Esophagus (tissue), 2 donors: ENCODE data around the gene EBPL. TPM values are rescaled to one million over a fixed set of nuclear protein-coding genes. Genes with fewer than 3 reads are reported as not detected.

Experiments used
- H3K27ac ChIP-seq, 2 donors: one replicate each; pipeline ENCODE4 v1.5.1; 2013; ENCODE audit warnings: low read depth in 2 of 2, mild to moderate bottlenecking in 2 of 2, inconsistent platforms in 1 of 2, low read length in 1 of 2, moderate library complexity in 1 of 2
- H3K27me3 ChIP-seq, 2 donors: one replicate each; pipeline ENCODE4 v1.6.1; 2013; ENCODE audit warnings: low read length in 2 of 2, control low read depth in 1 of 2, mild to moderate bottlenecking in 1 of 2; ENCODE audit not compliant: insufficient read depth in 2 of 2, control insufficient read depth in 1 of 2
- H3K36me3 ChIP-seq, 2 donors: one replicate each; pipeline ENCODE4 v1.6.1; 2013; ENCODE audit warnings: low read length in 1 of 2; ENCODE audit not compliant: control insufficient read depth in 2 of 2, insufficient read depth in 2 of 2
- H3K4me1 ChIP-seq, 2 donors: one replicate each; pipeline ENCODE4 v1.6.1; 2013; ENCODE audit warnings: low read length in 1 of 2; ENCODE audit not compliant: control insufficient read depth in 2 of 2, insufficient read depth in 2 of 2
- H3K4me3 ChIP-seq, 2 donors: one replicate each; pipeline ENCODE4 v1.5.1; 2013; ENCODE audit warnings: low read length in 2 of 2, mild to moderate bottlenecking in 2 of 2, low read depth in 1 of 2, moderate library complexity in 1 of 2
- H3K9me3 ChIP-seq, 2 donors: one replicate each; pipeline ENCODE4 v1.6.1; 2013; ENCODE audit warnings: mild to moderate bottlenecking in 2 of 2, low read depth in 1 of 2, low read length in 1 of 2, moderate library complexity in 1 of 2; ENCODE audit not compliant: control insufficient read depth in 2 of 2, insufficient read depth in 1 of 2
- WGBS, 2 donors: extraction: QIAGEN DNeasy Blood & Tissue Kit; methylation state at CpG; one replicate each; pipeline ENCODE4 v1.1.7; 2013; 5-methylcytosine and 5-hydroxymethylcytosine counted together
- polyA plus RNA-seq, 2 donors: library from polyadenylated mRNA; stranded (reverse); fragments of 200-250 nt; gene quantifications; one replicate each; pipeline ENCODE4 v1.2.3, GENCODE V29; 2013
- donor health status: healthy with polysubstance abuse.
- donor health status: Bipolar disorder and iron deficiency.

The EBPL gene
- polyA plus RNA-seq, 2 donors = 53.0 to 73.6 TPM

DNA sequence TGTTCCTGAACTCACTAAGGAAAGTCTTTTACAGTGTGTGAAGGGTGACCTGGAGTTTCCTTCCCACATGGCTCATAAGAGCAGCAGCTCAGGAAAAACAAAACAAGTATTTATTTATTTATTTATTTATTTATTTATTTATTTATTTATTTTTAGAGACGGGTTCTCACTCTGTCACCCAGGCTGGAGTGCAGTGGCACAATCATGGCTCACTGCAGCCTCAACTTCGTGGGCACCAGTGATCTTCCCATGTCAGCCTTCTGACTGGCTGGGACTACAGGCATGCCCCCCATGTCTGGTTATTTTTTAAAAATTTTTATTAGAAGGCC is 52.6 kb downstream of the EBPL start:
- Histone ChIP-seq H3K4me3 (no peak overlapping the region), H3K27ac (peak overlapping the region; percentile 63 to 79), H3K27me3 (no peaks in the 10 kb centered on the region), H3K9me3 (no peaks in the 10 kb centered on the region), H3K36me3 (no peaks in the 10 kb centered on the region), H3K4me1 (peaks cover under 1 to 4% of the 10 kb centered on the region in 2 donors)
- 83 to 84% methylated on average over 2 of the region's 2 CpGs for WGBS, 2 donors

DNA sequence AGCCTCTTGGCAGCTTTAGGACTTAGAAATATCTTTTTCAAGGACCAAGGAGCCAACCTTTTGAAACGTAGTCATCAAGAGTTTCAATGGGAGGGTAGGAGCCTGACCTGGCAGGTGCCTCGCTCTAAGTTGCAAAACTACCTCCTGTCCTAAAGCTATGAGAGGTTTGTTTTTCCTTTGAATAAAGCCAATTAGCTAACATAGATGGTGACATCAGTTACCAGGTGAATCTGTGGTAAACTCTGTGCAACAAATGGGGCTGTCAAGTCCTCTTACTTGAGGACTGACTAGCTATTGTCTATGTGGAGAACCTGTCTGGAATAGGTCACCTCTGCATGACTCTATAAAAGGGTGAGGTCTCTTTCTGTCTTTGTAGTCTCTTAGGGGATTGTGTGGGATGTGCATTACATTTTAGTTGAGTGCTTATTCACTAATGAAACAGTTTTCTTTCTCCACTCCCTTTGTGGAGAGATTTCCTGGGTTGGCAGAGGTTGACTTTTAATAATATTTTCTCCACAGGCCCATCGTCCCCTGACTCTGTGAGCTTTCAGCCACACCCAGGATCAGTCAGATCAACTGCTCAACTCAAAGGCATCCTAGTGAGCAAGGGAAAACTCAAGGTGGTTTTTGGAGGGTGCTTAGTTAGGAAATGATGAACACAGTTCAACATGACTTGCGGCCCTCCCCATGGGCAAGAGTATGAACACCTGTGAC is 53.1 kb downstream of the EBPL start:
- whole genome bisulfite sequencing, 2 donors = 58 to 73% methylated on average over 4 of the region's 4 CpGs
- Histone ChIP-seq H3K27ac (peak overlapping the region in 1 of 2 donors; percentile 6), H3K4me3 (no peak overlapping the region), H3K36me3 (no peaks in the 10 kb centered on the region), H3K27me3 (no peaks in the 10 kb centered on the region), H3K9me3 (no peaks in the 10 kb centered on the region), H3K4me1 (peaks cover 3 to 4% of the 10 kb centered on the region in 2 donors)

DNA sequence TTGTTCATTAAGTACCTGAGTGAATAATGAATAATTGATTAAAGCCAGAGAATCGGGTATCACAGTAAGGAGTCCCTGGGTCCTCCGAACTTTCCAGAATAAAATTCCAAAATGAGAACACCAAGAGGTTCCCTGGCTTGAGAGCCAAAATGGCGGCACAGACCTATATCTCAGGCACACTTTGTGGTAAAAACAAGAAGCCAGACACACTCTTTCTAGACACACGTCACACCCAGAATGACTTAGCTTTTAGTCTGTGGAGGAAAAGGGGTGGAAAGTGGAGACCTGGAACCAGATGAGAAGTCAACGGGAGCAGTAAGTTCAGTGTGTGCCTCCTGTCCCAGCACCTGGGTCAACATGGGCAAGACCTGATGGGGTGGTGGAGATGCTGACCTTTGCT is 54.6 kb downstream of the EBPL start:
- no peak overlapping the region for H3K4me3 ChIP-seq
- H3K27me3 ChIP-seq = no peaks in the 10 kb centered on the region
- 96 to 97% methylated on average over 5 of the region's 5 CpGs for WGBS, 2 donors
- no peaks in the 10 kb centered on the region for H3K9me3 ChIP-seq
- H3K4me1 ChIP-seq = peaks cover 3 to 4% of the 10 kb centered on the region in 2 donors
- H3K36me3 ChIP-seq = no peaks in the 10 kb centered on the region
- H3K27ac ChIP-seq = no peak overlapping the region

DNA sequence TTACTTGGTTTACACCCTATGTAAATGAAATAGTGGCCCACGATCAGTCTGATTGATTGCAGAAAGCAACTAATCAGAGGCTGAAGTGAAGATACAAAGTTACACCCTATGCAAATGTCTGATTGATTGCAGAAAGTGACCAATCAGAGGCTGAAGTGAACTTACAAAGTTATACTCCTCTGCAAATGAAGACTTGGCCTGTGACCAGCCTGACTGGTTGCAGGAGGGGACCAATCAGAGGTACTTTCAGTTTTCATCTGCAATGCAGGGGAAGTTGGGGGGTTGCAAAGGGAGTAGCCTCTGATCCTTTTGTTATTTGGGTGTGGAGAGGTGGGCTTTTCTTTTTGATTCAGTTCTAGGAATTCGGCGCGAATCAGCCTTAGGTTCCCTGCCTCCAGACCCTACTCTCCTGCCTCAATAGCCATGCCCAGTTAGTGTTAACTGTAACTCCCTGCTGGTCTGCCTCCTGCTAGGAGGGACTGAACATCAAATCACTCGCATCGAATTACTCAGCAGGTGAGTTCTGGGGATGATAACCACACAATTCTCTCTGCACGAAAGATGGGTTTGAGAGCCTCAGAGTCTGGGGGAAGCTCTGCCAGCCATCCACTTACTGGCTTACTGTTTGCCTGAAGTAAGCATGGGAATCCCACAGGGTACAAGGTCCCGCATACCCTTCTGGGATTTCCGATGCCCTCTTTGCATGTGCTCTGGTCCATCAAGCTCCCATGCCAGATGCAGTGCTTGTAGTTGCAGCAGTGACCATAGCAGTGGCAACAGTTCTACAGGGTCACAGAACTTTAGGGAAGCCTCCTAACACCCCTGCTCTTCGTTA is 55.5 kb downstream of the EBPL start:
- Histone ChIP-seq H3K27ac (no peak overlapping the region), H3K4me1 (peaks cover 3 to 5% of the 10 kb centered on the region in 2 donors), H3K9me3 (no peaks in the 10 kb centered on the region), H3K27me3 (no peaks in the 10 kb centered on the region), H3K36me3 (no peaks in the 10 kb centered on the region), H3K4me3 (no peak overlapping the region)
- WGBS, 2 donors = 63 to 70% methylated on average over 10 of the region's 10 CpGs

DNA sequence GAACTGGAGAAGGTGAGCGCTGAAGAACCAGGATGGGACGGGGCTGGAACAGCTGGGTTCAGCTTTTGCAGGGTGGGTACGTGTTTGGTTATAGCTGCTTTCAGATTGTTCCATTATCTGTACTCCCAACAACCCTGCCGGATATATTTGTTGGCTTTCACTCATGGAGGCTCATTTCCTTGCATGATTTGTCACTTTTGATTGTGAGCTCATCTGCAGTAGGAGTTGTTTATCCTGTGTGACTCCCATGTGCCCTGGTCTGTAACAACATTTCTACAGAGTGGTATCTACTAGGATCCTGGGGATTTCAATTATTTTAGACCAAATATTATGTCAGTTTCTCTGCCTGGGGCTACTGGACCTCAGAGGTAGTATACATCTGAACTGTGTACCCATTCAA is 57.6 kb downstream of the EBPL start:
- 83 to 87% methylated on average over 4 of the region's 4 CpGs for WGBS, 2 donors

DNA sequence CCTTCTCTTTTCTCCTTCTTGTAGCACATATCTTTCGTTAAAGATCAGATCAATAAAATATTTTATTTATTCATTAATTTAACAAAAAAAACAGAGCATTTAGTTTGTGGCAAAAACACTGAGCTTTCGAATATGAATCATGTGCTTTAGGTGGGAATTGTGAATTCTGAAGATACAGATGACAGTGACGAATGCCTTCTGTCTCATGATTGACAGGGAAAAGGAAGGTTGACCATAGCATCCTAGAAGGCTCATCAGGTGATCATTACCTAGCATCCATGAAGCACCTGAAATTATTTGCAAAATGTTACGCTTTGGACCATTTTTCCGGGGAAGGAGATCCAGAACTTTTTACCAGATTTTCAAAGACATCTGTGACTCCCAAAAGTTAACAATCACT is 59.1 kb downstream of the EBPL start:
- Histone ChIP-seq H3K36me3 (no peaks in the 10 kb centered on the region), H3K4me3 (no peak overlapping the region), H3K27ac (no peak overlapping the region), H3K9me3 (no peaks in the 10 kb centered on the region), H3K4me1 (peaks cover 3 to 15% of the 10 kb centered on the region in 2 donors), H3K27me3 (no peaks in the 10 kb centered on the region)
- 91 to 94% methylated on average over 5 of the region's 5 CpGs for WGBS, 2 donors

More for the DNA sequence above, 57.6 kb downstream of the EBPL start:
- peaks cover 3 to 12% of the 10 kb centered on the region in 2 donors for H3K4me1 ChIP-seq
- no peaks in the 10 kb centered on the region for H3K36me3 ChIP-seq
- H3K4me3 ChIP-seq = no peak overlapping the region
- H3K27me3 ChIP-seq = no peaks in the 10 kb centered on the region
- no peak overlapping the region for H3K27ac ChIP-seq
- H3K9me3 ChIP-seq = no peaks in the 10 kb centered on the region

DNA sequence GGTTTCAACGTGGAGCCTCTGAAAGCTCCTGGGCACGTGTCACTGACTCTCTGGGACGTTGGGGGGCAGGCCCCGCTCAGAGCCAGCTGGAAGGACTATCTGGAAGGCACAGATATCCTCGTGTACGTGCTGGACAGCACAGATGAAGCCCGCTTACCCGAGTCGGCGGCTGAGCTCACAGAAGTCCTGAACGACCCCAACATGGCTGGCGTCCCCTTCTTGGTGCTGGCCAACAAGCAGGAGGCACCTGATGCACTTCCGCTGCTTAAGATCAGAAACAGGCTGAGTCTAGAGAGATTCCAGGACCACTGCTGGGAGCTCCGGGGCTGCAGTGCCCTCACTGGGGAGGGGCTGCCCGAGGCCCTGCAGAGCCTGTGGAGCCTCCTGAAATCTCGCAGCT is 60.7 kb downstream of the EBPL start:
- Histone ChIP-seq H3K9me3 (no peaks in the 10 kb centered on the region), H3K27me3 (no peaks in the 10 kb centered on the region), H3K4me3 (no peak overlapping the region), H3K36me3 (no peaks in the 10 kb centered on the region), H3K4me1 (peaks cover 5 to 15% of the 10 kb centered on the region in 2 donors), H3K27ac (no peak overlapping the region)
- 84 to 89% methylated on average over 16 of the region's 16 CpGs for WGBS, 2 donors

DNA sequence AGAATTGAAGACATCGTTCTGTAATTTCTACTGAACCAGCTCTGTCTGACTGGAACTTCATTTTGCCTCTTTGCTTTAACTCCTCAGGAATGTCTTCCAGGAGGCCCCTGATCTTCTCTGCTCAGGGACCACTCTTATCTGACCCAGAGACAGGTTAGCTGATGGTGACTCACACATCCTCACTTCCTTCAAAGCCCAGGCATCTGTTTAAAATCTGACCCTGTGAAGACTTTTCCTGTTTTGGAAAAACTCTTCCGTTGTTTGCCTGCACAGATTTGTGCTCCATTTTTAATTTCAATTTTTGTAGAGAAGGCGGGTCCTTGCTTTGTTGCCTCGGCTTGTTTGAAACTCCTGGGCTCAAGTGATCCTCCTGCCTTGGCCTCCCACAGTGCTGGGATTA is 61.3 kb downstream of the EBPL start:
- Histone ChIP-seq H3K27me3 (no peaks in the 10 kb centered on the region), H3K36me3 (no peaks in the 10 kb centered on the region), H3K9me3 (no peaks in the 10 kb centered on the region), H3K4me1 (peaks cover 9 to 13% of the 10 kb centered on the region in 2 donors), H3K4me3 (no peak overlapping the region), H3K27ac (no peak overlapping the region)
- WGBS, 2 donors = 81 to 87% methylated on average over 4 of the region's 4 CpGs

DNA sequence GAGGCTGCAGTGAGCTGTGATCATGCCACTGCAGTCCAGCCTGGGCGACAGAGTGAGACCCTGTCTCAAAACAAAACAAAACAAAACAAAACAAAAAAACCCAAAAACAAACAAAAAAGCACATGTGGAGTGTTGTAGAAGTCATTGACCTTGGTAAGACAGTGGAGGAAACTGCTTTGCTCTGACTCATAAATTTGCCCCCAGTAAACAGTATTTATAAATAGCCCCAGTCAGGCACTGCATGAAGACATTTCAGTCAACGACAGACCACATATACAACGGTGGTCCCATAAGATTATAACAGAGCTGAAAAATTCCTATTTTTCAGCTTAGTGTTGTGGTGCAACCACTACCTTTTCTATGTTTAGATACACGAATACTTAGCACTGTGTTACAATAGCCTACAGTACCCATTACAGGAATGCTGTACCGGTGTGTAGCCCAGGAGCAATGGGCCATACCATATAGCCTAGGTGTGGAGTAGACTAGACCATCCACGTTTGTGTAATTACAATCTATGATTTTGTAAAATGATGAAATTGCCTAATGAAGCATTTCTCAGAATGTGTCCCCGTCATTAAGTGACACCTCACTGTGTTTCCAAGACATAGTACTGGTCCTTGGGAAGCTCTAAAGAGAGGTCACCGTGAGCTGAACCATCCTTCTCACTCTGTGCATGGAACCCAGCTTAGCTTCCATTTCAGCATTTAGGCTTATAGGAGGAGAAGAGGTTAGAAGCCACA is 61.9 kb downstream of the EBPL start:
- Histone ChIP-seq H3K4me3 (no peak overlapping the region), H3K36me3 (no peaks in the 10 kb centered on the region), H3K27ac (no peak overlapping the region), H3K27me3 (no peaks in the 10 kb centered on the region), H3K4me1 (peaks cover 9 to 12% of the 10 kb centered on the region in 2 donors), H3K9me3 (no peaks in the 10 kb centered on the region)
- WGBS, 2 donors = 81 to 82% methylated on average over 8 of the region's 8 CpGs
